ENCODE data around the gene VPS52.
A peak's percentile ranks its signal among the peaks of the same experiment; 100 is the strongest.
"Not testable (repeated sequence)": the region's sequence is repeated elsewhere in the genome, so short reads cannot be mapped to it uniquely, and the experiment has no call there.

VPS52 gene

DNA sequence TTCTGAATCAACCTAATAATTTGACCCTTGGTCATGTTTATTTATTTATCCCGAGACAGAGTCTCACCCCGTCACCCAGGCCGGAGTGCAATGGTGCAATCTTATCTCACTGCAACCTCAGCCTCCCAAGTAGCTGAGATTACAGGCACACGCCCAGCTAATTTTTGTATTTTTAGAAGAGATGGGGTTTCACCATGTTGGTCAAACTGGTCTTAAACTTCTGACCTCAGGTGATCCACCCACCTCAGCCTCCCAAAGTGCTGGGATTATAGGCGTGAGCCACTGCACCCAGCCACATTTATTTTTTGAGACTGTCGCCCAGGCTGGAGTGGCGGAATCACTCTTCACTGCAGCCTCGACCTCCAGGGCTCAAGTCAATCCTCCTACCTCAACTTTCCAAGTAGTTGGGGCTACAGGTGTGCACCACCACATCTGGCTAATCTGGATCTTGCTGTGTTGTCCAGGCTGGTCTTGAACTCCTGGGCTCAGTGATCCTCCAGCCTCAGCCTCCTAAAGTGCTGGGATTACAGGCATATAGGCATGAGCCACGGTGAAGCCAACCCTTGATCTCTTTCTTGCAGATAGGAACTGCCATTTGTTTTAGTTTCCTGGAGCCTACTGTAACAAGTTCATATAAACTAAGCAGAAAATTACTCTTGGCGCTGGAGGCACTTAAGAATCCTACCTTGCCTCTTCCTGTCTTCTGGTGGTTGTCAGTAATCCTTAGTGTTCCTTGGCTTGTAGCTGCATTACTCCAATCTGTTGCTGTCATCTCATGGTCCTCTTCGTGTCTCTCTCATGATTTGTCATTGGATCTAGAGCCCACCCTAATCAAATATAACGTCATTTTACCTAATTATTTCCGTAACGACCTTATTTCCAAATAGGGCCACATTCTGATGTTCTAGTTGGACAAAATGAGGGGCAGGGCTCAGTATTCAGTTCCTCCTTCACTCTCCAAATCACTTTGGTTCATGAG, 2.5 kb upstream of the VPS52 start:
- no peak for TF ChIP-seq MAX (IDR thresholded peaks at IDR 0.05; ENCODE audit: low read depth, low read length)
- TF ChIP-seq CTCF (IDR thresholded peaks at IDR 0.05; ENCODE audit: low read depth, low read length): no peak
- no peak for TF ChIP-seq POLR2A (IDR thresholded peaks at IDR 0.05; ENCODE audit: extremely low read depth, insufficient read length)
- TF ChIP-seq MYC (IDR thresholded peaks at IDR 0.05; ENCODE audit: low read depth, low read length): no peak
- peak overlapping the region; percentile 94 for H3K4me3 ChIP-seq (ENCODE audit: low read depth, low read length)
- no peak for DNase-seq (ENCODE audit: low read depth)

GRCh38 chr6:33273129-33273923, 1.6 kb upstream of the VPS52 start:
- no peak for TF ChIP-seq MAX (IDR thresholded peaks at IDR 0.05; ENCODE audit: low read depth, low read length)
- TF ChIP-seq CTCF (IDR thresholded peaks at IDR 0.05; ENCODE audit: low read depth, low read length): no peak
- TF ChIP-seq POLR2A (IDR thresholded peaks at IDR 0.05; ENCODE audit: extremely low read depth, insufficient read length): peak; percentile 10
- TF ChIP-seq MYC (IDR thresholded peaks at IDR 0.05; ENCODE audit: low read depth, low read length): no peak
- H3K4me3 ChIP-seq (ENCODE audit: low read depth, low read length): peak overlapping the region; percentile 94
- no peak for DNase-seq (ENCODE audit: low read depth)

GRCh38 chr6:33272275-33273128, 826 bp upstream of the VPS52 start:
- H3K4me3 ChIP-seq (ENCODE audit: low read depth, low read length): peak overlapping the region; percentile 94
- no peak for DNase-seq (ENCODE audit: low read depth)
- TF ChIP-seq POLR2A (IDR thresholded peaks at IDR 0.05; ENCODE audit: extremely low read depth, insufficient read length) (peak; percentile 4), CTCF (IDR thresholded peaks at IDR 0.05; ENCODE audit: low read depth, low read length) (no peak)

DNA sequence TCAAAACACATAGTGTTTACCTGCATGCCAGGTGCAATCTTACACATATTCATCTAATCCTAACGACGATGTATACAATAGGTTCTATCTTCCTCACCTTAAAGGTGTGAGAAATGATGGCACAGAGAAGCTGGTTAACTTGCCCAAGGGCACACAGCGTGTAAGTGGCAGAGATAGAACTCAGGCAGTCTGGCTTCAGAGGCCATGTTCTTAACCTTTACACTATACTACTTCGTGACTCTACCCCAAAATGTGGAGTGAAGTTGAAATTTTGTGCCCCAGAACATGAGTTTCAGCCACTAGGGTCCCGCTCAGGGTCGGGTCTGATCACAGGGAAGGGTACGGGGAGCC, 584 bp downstream of the VPS52 start:
- H3K4me3 ChIP-seq (ENCODE audit: low read depth, low read length): peak overlapping the region; percentile 94
- TF ChIP-seq MYC (IDR thresholded peaks at IDR 0.05; ENCODE audit: low read depth, low read length): no peak; the same call in 1 of the 2 replicates
- no peak for TF ChIP-seq POLR2A (IDR thresholded peaks at IDR 0.05; ENCODE audit: extremely low read depth, insufficient read length)
- TF ChIP-seq CTCF (IDR thresholded peaks at IDR 0.05; ENCODE audit: low read depth, low read length): no peak
- no peak for TF ChIP-seq MAX (IDR thresholded peaks at IDR 0.05; ENCODE audit: low read depth, low read length)
- DNase-seq (ENCODE audit: low read depth): no peak

DNA sequence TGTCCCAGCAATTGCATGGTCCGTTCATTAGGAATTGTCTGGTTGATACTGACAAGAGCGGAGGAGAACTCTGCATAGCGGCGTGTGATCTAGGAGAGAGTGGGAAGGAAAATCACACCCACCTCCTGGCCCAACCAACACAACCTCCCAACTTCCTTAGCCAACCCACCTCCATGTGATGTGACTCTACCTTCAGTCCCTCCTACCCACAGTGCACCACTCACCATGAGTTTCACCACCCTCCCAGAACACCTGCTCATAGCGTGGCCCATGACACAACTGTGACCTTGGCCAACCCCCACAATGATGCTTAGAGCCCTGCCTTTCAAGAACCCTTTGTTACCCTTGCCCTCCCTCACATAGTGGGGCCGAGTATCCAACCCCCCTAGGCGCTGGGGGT, 7.7 kb downstream of the VPS52 start:
- TF ChIP-seq CTCF (IDR thresholded peaks at IDR 0.05; ENCODE audit: low read depth, low read length): no peak
- TF ChIP-seq MAX (IDR thresholded peaks at IDR 0.05; ENCODE audit: low read depth, low read length): no peak
- no peak for TF ChIP-seq POLR2A (IDR thresholded peaks at IDR 0.05; ENCODE audit: extremely low read depth, insufficient read length)
- no peak for TF ChIP-seq MYC (IDR thresholded peaks at IDR 0.05; ENCODE audit: low read depth, low read length)
- no peak overlapping the region for H3K4me3 ChIP-seq (ENCODE audit: low read depth, low read length)
- no peak for DNase-seq (ENCODE audit: low read depth)

- not testable (repeated sequence) for DNase-seq (ENCODE audit: low read depth); H3K4me3 ChIP-seq (ENCODE audit: low read depth, low read length)
Observed at GRCh38 chr6:33262490-33262889, 9.2 kb downstream of the VPS52 start.
